ENCODE measurements around the gene PTPRJ.

DNA sequence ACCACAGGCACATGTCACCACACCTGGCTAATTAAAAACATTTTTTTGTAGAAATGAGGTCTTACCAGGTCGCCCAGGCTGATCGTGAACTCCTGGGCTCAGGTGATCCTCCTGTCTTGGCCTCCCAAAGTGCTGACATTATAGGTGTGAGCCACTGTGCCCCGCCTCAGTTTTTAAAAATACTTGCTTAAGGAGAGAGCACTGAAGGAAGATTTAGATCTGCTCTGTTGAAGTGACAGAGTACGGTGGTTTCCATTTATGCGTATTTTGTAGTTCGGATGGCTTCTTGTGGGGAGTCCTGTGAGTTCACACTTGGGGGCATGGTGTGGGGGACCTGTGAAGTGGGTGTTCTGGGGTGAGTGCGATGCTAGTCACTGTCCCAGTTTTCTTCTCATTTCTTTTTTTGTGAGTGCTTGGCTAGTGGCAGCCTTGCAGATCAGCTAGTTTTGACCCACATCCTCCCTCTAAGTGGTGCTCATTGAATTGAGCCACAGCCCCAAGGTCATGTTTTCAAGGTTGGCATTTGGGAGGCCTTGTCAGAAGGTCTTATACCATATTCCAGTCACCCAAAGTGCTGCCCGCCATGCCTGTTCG is 31.5 kb downstream of the PTPRJ start:
- TF ChIP-seq CTCF (IDR thresholded peaks at IDR 0.05) (no peak), POLR2A (IDR thresholded peaks at IDR 0.05) (no peak)

Data from vagina (tissue), 2 donors.